ENCODE results near the gene CLDN18.

DNA sequence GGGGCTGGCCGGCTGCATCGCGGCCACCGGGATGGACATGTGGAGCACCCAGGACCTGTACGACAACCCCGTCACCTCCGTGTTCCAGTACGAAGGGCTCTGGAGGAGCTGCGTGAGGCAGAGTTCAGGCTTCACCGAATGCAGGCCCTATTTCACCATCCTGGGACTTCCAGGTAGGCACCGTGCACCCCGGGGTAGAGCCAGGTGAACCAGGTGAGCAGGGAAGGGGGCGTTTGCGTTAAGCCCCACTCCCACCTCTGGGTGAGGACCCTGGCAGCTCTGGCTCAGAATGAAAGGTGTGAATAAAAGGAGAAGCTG, 267 bp downstream of the CLDN18 start:
- TF ChIP-seq, protein P1, sequence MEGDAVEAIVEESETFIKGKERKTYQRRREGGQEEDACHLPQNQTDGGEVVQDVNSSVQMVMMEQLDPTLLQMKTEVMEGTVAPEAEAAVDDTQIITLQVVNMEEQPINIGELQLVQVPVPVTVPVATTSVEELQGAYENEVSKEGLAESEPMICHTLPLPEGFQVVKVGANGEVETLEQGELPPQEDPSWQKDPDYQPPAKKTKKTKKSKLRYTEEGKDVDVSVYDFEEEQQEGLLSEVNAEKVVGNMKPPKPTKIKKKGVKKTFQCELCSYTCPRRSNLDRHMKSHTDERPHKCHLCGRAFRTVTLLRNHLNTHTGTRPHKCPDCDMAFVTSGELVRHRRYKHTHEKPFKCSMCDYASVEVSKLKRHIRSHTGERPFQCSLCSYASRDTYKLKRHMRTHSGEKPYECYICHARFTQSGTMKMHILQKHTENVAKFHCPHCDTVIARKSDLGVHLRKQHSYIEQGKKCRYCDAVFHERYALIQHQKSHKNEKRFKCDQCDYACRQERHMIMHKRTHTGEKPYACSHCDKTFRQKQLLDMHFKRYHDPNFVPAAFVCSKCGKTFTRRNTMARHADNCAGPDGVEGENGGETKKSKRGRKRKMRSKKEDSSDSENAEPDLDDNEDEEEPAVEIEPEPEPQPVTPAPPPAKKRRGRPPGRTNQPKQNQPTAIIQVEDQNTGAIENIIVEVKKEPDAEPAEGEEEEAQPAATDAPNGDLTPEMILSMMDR (IDR thresholded peaks at IDR 0.05), result no peak
- TF ChIP-seq SIN3A (IDR thresholded peaks at IDR 0.05; ENCODE audit: borderline replicate concordance, insufficient read depth, low read depth, low read length) (no peak), POLR2AphosphoS5 (IDR thresholded peaks at IDR 0.05; ENCODE audit: low read depth, low read length) (no peak), TCF7L2 (IDR thresholded peaks at IDR 0.05; ENCODE audit: low read depth, low read length) (no peak)
- TF ChIP-seq, protein P2, sequence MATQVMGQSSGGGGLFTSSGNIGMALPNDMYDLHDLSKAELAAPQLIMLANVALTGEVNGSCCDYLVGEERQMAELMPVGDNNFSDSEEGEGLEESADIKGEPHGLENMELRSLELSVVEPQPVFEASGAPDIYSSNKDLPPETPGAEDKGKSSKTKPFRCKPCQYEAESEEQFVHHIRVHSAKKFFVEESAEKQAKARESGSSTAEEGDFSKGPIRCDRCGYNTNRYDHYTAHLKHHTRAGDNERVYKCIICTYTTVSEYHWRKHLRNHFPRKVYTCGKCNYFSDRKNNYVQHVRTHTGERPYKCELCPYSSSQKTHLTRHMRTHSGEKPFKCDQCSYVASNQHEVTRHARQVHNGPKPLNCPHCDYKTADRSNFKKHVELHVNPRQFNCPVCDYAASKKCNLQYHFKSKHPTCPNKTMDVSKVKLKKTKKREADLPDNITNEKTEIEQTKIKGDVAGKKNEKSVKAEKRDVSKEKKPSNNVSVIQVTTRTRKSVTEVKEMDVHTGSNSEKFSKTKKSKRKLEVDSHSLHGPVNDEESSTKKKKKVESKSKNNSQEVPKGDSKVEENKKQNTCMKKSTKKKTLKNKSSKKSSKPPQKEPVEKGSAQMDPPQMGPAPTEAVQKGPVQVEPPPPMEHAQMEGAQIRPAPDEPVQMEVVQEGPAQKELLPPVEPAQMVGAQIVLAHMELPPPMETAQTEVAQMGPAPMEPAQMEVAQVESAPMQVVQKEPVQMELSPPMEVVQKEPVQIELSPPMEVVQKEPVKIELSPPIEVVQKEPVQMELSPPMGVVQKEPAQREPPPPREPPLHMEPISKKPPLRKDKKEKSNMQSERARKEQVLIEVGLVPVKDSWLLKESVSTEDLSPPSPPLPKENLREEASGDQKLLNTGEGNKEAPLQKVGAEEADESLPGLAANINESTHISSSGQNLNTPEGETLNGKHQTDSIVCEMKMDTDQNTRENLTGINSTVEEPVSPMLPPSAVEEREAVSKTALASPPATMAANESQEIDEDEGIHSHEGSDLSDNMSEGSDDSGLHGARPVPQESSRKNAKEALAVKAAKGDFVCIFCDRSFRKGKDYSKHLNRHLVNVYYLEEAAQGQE (IDR thresholded peaks at IDR 0.05; ENCODE audit: insufficient read depth in 1 of 2, low read depth in 2 of 2, low read length in 1 of 2), result no peak
